GM19455 (cell line): ENCODE results near the gene MGRN1.

Source experiments
- ATAC-seq: cut with Tn5 transposase; IDR thresholded peaks from one replicate; pipeline ENCODE4 v1.9.1; 2021; ENCODE audit not compliant: unreplicated experiment

The MGRN1 gene

GRCh38 chr16:4696905-4697847, 72.5 kb downstream of the MGRN1 start:
- ATAC-seq = no peak

GRCh38 chr16:4697848-4698291, 73.2 kb downstream of the MGRN1 start:
- no peak for ATAC-seq

GRCh38 chr16:4698321-4699045, 73.9 kb downstream of the MGRN1 start:
- no peak for ATAC-seq

GRCh38 chr16:4699046-4699556, 74.5 kb downstream of the MGRN1 start:
- no peak for ATAC-seq

- no peak for ATAC-seq
These were observed 75.9 kb downstream of the MGRN1 start for GRCh38 chr16:4700380-4700996.

GRCh38 chr16:4700997-4701743, 76.5 kb downstream of the MGRN1 start:
- ATAC-seq = no peak

GRCh38 chr16:4701791-4702465, 77.3 kb downstream of the MGRN1 start:
- ATAC-seq = no peak

GRCh38 chr16:4702466-4702808, 77.8 kb downstream of the MGRN1 start:
- ATAC-seq = no peak

- no peak for ATAC-seq
These were observed 79.3 kb downstream of the MGRN1 start for GRCh38 chr16:4703906-4704305.

GRCh38 chr16:4704491-4704890, 79.9 kb downstream of the MGRN1 start:
- ATAC-seq = no peak

- ATAC-seq = no peak
These were observed 80.3 kb downstream of the MGRN1 start for GRCh38 chr16:4704913-4705312.

- ATAC-seq = no peak
These were observed 82.2 kb downstream of the MGRN1 start for GRCh38 chr16:4706871-4707270.

GRCh38 chr16:4709481-4709880, 84.9 kb downstream of the MGRN1 start:
- no peak for ATAC-seq

GRCh38 chr16:4713663-4714501, 89.3 kb downstream of the MGRN1 start:
- no peak for ATAC-seq

- no peak for ATAC-seq
These were observed 90.4 kb downstream of the MGRN1 start for GRCh38 chr16:4714996-4715395.

- no peak for ATAC-seq
These were observed 93.8 kb downstream of the MGRN1 start for GRCh38 chr16:4718466-4718865.

GRCh38 chr16:4723071-4723767, 98.6 kb downstream of the MGRN1 start:
- no peak for ATAC-seq

GRCh38 chr16:4724661-4725270, 100.1 kb downstream of the MGRN1 start:
- ATAC-seq = no peak
